K562 (cell line): ENCODE data around the gene PEX19. TPM values are rescaled to one million over a fixed set of nuclear protein-coding genes. Genes with fewer than 3 reads are reported as not detected.

Experiments
- ATAC-seq: fragments of 200-7000 bp; cut with Tn5 transposase; 3 replicates; pipeline ENCODE4 v1.9.1; 2020; ENCODE audit warnings: moderate library complexity
- BruUV-seq: library from RNA; stranded (reverse); fragments of 400-500 nt; replicated peaks from 2 replicates; lab custom pipeline; 2021; lab: Mats Ljungman, UMichigan
- CTCF ChIA-PET: fragments of 300-600 bp; formaldehyde crosslinking; extraction: SDS; loops from one replicate; lab custom pipeline; 2021; ENCODE audit warnings: low intra/inter-chr PET ratio; lab: Yijun Ruan, JAX
- POLR2A ChIA-PET: fragments of 300-600, 350-650 bp; sonication (Branson Sonifier 250); formaldehyde crosslinking; extraction: SDS; loops from one replicate; lab custom pipeline; 2021; ENCODE audit warnings: antibody characterized with exemption, inconsistent platforms; lab: Yijun Ruan, JAX
- DNase-seq, 4 experiments: peaks; one replicate each; pipeline versions ENCODE4 v3.0.0 to v3.0.0-alpha.2; 2011 to 2018; ENCODE audit warnings: low spot score in 3 of 4, mixed read lengths in 3 of 4; ENCODE audit errors: extremely low read depth in 1 of 4
- FAIRE-seq: peaks from 2 replicates; lab custom pipeline; 2011; peaks lifted over from hg19 to GRCh38; lab: Jason Lieb, UNC
- H2AFZ ChIP-seq: 2 replicates; pipeline ENCODE4 v1.6.0; 2011; ENCODE audit warnings: low read depth, low read length, control low read depth, inconsistent platforms
- H3K27ac ChIP-seq: fragments of 200-600 bp; 3 replicates; pipeline ENCODE4 v1.8.0; 2011; ENCODE audit warnings: low read depth, mild to moderate bottlenecking, control low read depth, inconsistent platforms, low read length, moderate library complexity, mixed read lengths; ENCODE audit errors: extremely low read depth
- H3K27me3 ChIP-seq, 2 experiments: fragments of 300-600 bp in 1 of 2; 2 replicates in 1 of 2; 3 replicates in 1 of 2; pipeline versions ENCODE4 v1.6.0 to v1.8.0; 2011; ENCODE audit warnings: inconsistent platforms in 2 of 2, low read length in 2 of 2, mild to moderate bottlenecking in 1 of 2, mixed read lengths in 1 of 2, moderate library complexity in 1 of 2; ENCODE audit not compliant: control insufficient read depth in 2 of 2, insufficient read depth in 2 of 2
- H3K36me3 ChIP-seq: fragments of 300-600 bp; 3 replicates; pipeline ENCODE4 v1.8.0; 2011; ENCODE audit warnings: mild to moderate bottlenecking, low read length, inconsistent platforms; ENCODE audit not compliant: control insufficient read depth, insufficient read depth
- H3K4me1 ChIP-seq, 2 experiments: fragments of 200-600 bp in 1 of 2; replicated peaks in 1 of 2; 2 replicates in 1 of 2; 3 replicates in 1 of 2; pipeline versions ENCODE4 v1.5.1 to v1.8.0; 2011; ENCODE audit warnings: inconsistent platforms in 2 of 2, low read length in 2 of 2, mild to moderate bottlenecking in 1 of 2, mixed read lengths in 1 of 2, moderate library complexity in 1 of 2; ENCODE audit not compliant: control insufficient read depth in 2 of 2, insufficient read depth in 2 of 2
- H3K4me2 ChIP-seq: 2 replicates; pipeline ENCODE4 v1.6.1; 2011; ENCODE audit warnings: low read length, control low read depth, inconsistent platforms, mixed read lengths; ENCODE audit not compliant: insufficient read depth
- H3K4me3 ChIP-seq: fragments of 200-600 bp; sonication (generic), shearing (Covaris generic); 2 replicates; pipeline ENCODE4 v1.5.1; 2016; ENCODE audit warnings: control low read depth, inconsistent platforms
- H3K79me2 ChIP-seq: fragments of 200-600 bp; 3 replicates; pipeline ENCODE4 v1.8.0; 2011; ENCODE audit warnings: low read length, inconsistent platforms; ENCODE audit not compliant: control insufficient read depth, insufficient read depth
- H3K9ac ChIP-seq, 2 experiments: 2 replicates each; pipeline versions ENCODE4 v1.6.0 to v1.6.1; 2011; ENCODE audit warnings: low read depth in 2 of 2, low read length in 2 of 2, control low read depth in 1 of 2, inconsistent platforms in 1 of 2, mild to moderate bottlenecking in 1 of 2, mixed read lengths in 1 of 2; ENCODE audit not compliant: insufficient read depth in 1 of 2
- H3K9me1 ChIP-seq: one replicate; pipeline ENCODE4 v1.6.0; 2011; ENCODE audit warnings: inconsistent platforms, mild to moderate bottlenecking, low read length, moderate library complexity; ENCODE audit not compliant: control insufficient read depth, insufficient read depth
- H3K9me3 ChIP-seq: replicated peaks from 2 replicates; pipeline ENCODE4 v1.5.1; 2011; ENCODE audit warnings: low read depth, low read length, inconsistent platforms; ENCODE audit not compliant: control insufficient read depth, insufficient read depth
- H4K20me1 ChIP-seq: replicated peaks from 2 replicates; pipeline ENCODE4 v1.6.1; 2011; ENCODE audit warnings: low read length, inconsistent platforms, mixed read lengths; ENCODE audit not compliant: control insufficient read depth, insufficient read depth
- E2F3 ChIP-seq: fragments of 250-450 bp; sonication (Bioruptor Pico); IDR thresholded peaks from 2 replicates; pipeline ENCODE4 v1.4.0; 2020; ENCODE audit warnings: mild to moderate bottlenecking
- KDM1A ChIP-seq, 2 experiments: fragments of 450-650 bp; IDR thresholded peaks; 2 replicates each; pipeline ENCODE4 v1.6.1; 2016; ENCODE audit warnings: mild to moderate bottlenecking in 2 of 2
- RBBP5 ChIP-seq: fragments of 200-600 bp; sonication (generic); IDR thresholded peaks from 2 replicates; pipeline ENCODE4 v1.6.1; 2012; ENCODE audit warnings: borderline replicate concordance, mild to moderate bottlenecking, low read length, control low read depth, inconsistent platforms; ENCODE audit not compliant: insufficient read depth, poor library complexity, severe bottlenecking
- SP1 ChIP-seq: sonication (generic); formaldehyde crosslinking; IDR thresholded peaks from 2 replicates; pipeline ENCODE4 v1.8.1; 2022; ENCODE audit warnings: mild to moderate bottlenecking, missing genetic modification reagents
- SRSF1 ChIP-seq: fragments of 200-400 bp; formaldehyde crosslinking; IDR thresholded peaks from 2 replicates; pipeline ENCODE4 v1.6.1; 2017; ENCODE audit warnings: mild to moderate bottlenecking, low read depth, low read length, moderate library complexity
- STAT6 ChIP-seq: sonication (generic); formaldehyde crosslinking; IDR thresholded peaks from 2 replicates; pipeline ENCODE4 v1.8.1; 2023; ENCODE audit warnings: mild to moderate bottlenecking, missing genetic modification reagents
- TAF7 ChIP-seq: fragments of 450-650 bp; IDR thresholded peaks from 2 replicates; pipeline ENCODE4 v1.6.1; 2016; ENCODE audit warnings: missing genetic modification characterization, missing compliant biosample characterization
- ZBTB34 ChIP-seq: fragments of 250-450 bp; sonication (Bioruptor Pico); IDR thresholded peaks from 2 replicates; pipeline ENCODE4 v1.8.0; 2021; ENCODE audit warnings: mild to moderate bottlenecking, moderate library complexity
- ZNF277 ChIP-seq: fragments of 250-450 bp; sonication (Bioruptor Pico); IDR thresholded peaks from 2 replicates; pipeline ENCODE4 v1.8.0; 2022; ENCODE audit warnings: inconsistent platforms, mild to moderate bottlenecking, moderate library complexity, borderline replicate concordance
- ZNF561 ChIP-seq: fragments of 450-650 bp; formaldehyde crosslinking; conservative IDR thresholded peaks from 2 replicates; pipeline ENCODE4 v1.4.0; 2020; ENCODE audit warnings: mild to moderate bottlenecking, moderate library complexity
- ZNF79 ChIP-seq: fragments of 250-450 bp; sonication (Bioruptor Pico); IDR thresholded peaks from 2 replicates; pipeline ENCODE4 v1.4.0; 2020; ENCODE audit warnings: low read depth, mild to moderate bottlenecking, moderate library complexity
- WGBS: fragments of 100-300 bp; shearing (Covaris generic); methylation state at CpG from one replicate; pipeline ENCODE4 v1.1.6; 2016; ENCODE audit warnings: low coverage, mixed read lengths; ENCODE audit not compliant: insufficient coverage; ENCODE audit errors: missing lambda C conversion rate; 5-methylcytosine and 5-hydroxymethylcytosine counted together
- in situ Hi-C: fragments of 300-500 bp; cut with MboI; formaldehyde crosslinking; loops from 4 replicates; pipeline ENCODE4 v1.15.0; 2018; ENCODE audit warnings: inconsistent platforms, mixed read lengths
- intact Hi-C: fragments of 100-400 bp; cut with micrococcal nuclease; formaldehyde crosslinking; loops from 2 replicates; pipeline ENCODE4 v1.14.2; 2022
- polyA plus RNA-seq, 8 experiments: library from polyadenylated mRNA; depleted of rRNA in 4 of 8; stranded (reverse) in 5 of 8; unstranded in 3 of 8; fragments of >200 nt; fragmentation: Nextera tagmentation in 2 of 8; fragmentation: Illumina TruSeq in 1 of 8; extraction: Ambion mirVana in 2 of 8; extraction: Trizol in 1 of 8; gene quantifications; 2 replicates each; pipeline versions ENCODE4 v1.2.1 to v1.2.3, GENCODE V29; 2011 to 2014; ENCODE audit warnings: inconsistent platforms in 1 of 8, missing spikeins in 1 of 8
- total RNA-seq, 7 experiments: library from RNA; depleted of rRNA in 6 of 7; stranded (reverse); fragments of >200 nt in 6 of 7; fragmentation: Illumina TruSeq in 2 of 7; extraction: Trizol in 2 of 7; gene quantifications; 2 replicates each; pipeline versions ENCODE4 v1.2.1 to v1.2.3, GENCODE V29; 2011 to 2021; ENCODE audit warnings: low replicate concordance in 1 of 7

PEX19 gene
- total and polyA plus RNA-seq, 9 of the 15 experiments (the other 6 are each of a cell fraction or from before 2014, with no cell fraction given) = 32.5 to 103 (median 59.8) TPM

- Histone ChIP-seq H3K27ac (no peak overlapping the region), H3K36me3 (peaks cover 91% of the 10 kb centered on the region)
- POLR2A ChIA-PET = interaction anchor here (0.6 kb wide), 1 partner anchor 680 kb away, joined by 3 read pairs; no protein-coding TSS in a partner anchor
These were observed 24.6 kb upstream of the PEX19 start for GRCh38 chr1:160309571-160309970.

More at GRCh38 chr1:160309571-160309970, 24.6 kb upstream of the PEX19 start:
- no peak overlapping the region for H3K9ac ChIP-seq
- TF ChIP-seq E2F3 = no peak
- TF ChIP-seq SRSF1 = no peak
- no peak for TF ChIP-seq SP1
- no peak for TF ChIP-seq ZNF561 (CRISPR knock-in tag)
- TF ChIP-seq ZNF277 (CRISPR knock-in tag) = no peak
- no peak for TF ChIP-seq ZNF79 (CRISPR knock-in tag)
- no peak for TF ChIP-seq TAF7 (tag)
- TF ChIP-seq STAT6 (CRISPR knock-in tag) = no peak
- TF ChIP-seq KDM1A (IDR thresholded peaks at IDR 0.05) = no peak
- TF ChIP-seq ZBTB34 (CRISPR knock-in tag) = no peak
- TF ChIP-seq RBBP5 = no peak
- DNase-seq (no peak), FAIRE-seq (no peak), ATAC-seq (no peak)
- no peaks in the 10 kb centered on the region for H3K9me3 ChIP-seq
- in situ Hi-C loops (no loop called here), intact Hi-C loops (no loop called here)
- H3K9me1 ChIP-seq = no peaks in the 10 kb centered on the region
- no peak overlapping the region for H3K4me2 ChIP-seq
- H4K20me1 ChIP-seq = no peaks in the 10 kb centered on the region
- BruUV-seq = no TSS peak
- H3K79me2 ChIP-seq = no peaks in the 10 kb centered on the region
- no peak overlapping the region for H2AFZ ChIP-seq
- H3K4me1 ChIP-seq = no peaks in the 10 kb centered on the region
- H3K27me3 ChIP-seq = no peaks in the 10 kb centered on the region
- H3K4me3 ChIP-seq = no peak overlapping the region
- CTCF ChIA-PET = no interaction called here
- WGBS = 75% methylated on average over 1 of the region's 1 CpG
